H1 (cell line): ENCODE results near the gene GAPDHS. TPM values are rescaled to one million over a fixed set of nuclear protein-coding genes. Genes with fewer than 3 reads are reported as not detected.
A peak's percentile ranks its signal among the peaks of the same experiment; 100 is the strongest.

Experiments used
- CTCF ChIA-PET: fragments of 300-600 bp; sonication (Branson Sonifier 250); formaldehyde crosslinking; loops from one replicate; lab custom pipeline; 2021; ENCODE audit not compliant: partially characterized antibody; lab: Charles Lee
- POLR2A ChIA-PET: fragments of 300-600 bp; sonication (Branson Sonifier 250); formaldehyde crosslinking; loops from one replicate; lab custom pipeline; 2021; ENCODE audit warnings: inconsistent platforms; ENCODE audit not compliant: partially characterized antibody; lab: Charles Lee
- DNase-seq, 2 experiments: peaks; one replicate each; pipeline versions ENCODE4 v3.0.0 to v3.0.0-alpha.2; 2010 to 2022; ENCODE audit warnings: low spot score in 2 of 2, low read depth in 1 of 2, mixed read lengths in 1 of 2
- FAIRE-seq: peaks from 2 replicates; lab custom pipeline; 2011; peaks lifted over from hg19 to GRCh38; lab: Jason Lieb, UNC
- H2AFZ ChIP-seq: 2 replicates; pipeline ENCODE4 v1.8.1; 2012; ENCODE audit warnings: low read length, inconsistent platforms
- H2AK5ac ChIP-seq: 2 replicates; pipeline ENCODE4 v1.6.1; 2013; ENCODE audit warnings: low read depth, low read length
- H2BK120ac ChIP-seq: replicated peaks from 2 replicates; pipeline ENCODE3; 2013; ENCODE audit warnings: low read depth, low read length, inconsistent platforms
- H2BK12ac ChIP-seq: 2 replicates; pipeline ENCODE4 v1.6.1; 2013; ENCODE audit warnings: low read depth, low read length
- H2BK15ac ChIP-seq: 2 replicates; pipeline ENCODE4 v1.6.1; 2013; ENCODE audit warnings: low read length
- H2BK20ac ChIP-seq: 2 replicates; pipeline ENCODE4 v1.6.1; 2013; ENCODE audit warnings: low read length
- H2BK5ac ChIP-seq: 2 replicates; pipeline ENCODE4 v1.6.1; 2013; ENCODE audit warnings: low read depth, low read length
- H3K14ac ChIP-seq: 2 replicates; pipeline ENCODE4 v1.6.1; 2013; ENCODE audit warnings: inconsistent platforms; ENCODE audit not compliant: insufficient read length
- H3K18ac ChIP-seq: 2 replicates; pipeline ENCODE4 v1.6.1; 2013; ENCODE audit warnings: low read length; ENCODE audit errors: extremely low read depth
- H3K23ac ChIP-seq: 2 replicates; pipeline ENCODE4 v1.6.1; 2013; ENCODE audit warnings: inconsistent platforms; ENCODE audit not compliant: insufficient read length
- H3K23me2 ChIP-seq: 2 replicates; pipeline ENCODE4 v1.6.1; 2013; ENCODE audit warnings: low read depth, low read length
- H3K27ac ChIP-seq: 2 replicates; pipeline ENCODE4 v1.6.1; 2011; ENCODE audit warnings: low read depth, low read length, inconsistent platforms
- H3K27me3 ChIP-seq, 4 experiments: replicated peaks in 1 of 4; 1 replicate in 1 of 4; 2 replicates in 3 of 4; pipeline versions ENCODE4 v1.6.1 to v1.8.1; 2011 to 2013; ENCODE audit warnings: low read length in 3 of 4, mild to moderate bottlenecking in 3 of 4, inconsistent platforms in 2 of 4, mixed read lengths in 2 of 4, moderate library complexity in 1 of 4; ENCODE audit not compliant: control insufficient read depth in 3 of 4, insufficient read depth in 3 of 4; ENCODE audit errors: extremely low read depth in 1 of 4
- H3K36me3 ChIP-seq, 4 experiments: 2 replicates each; pipeline versions ENCODE4 v1.6.1 to v1.8.1; 2011 to 2013; ENCODE audit warnings: mild to moderate bottlenecking in 4 of 4, low read length in 3 of 4, moderate library complexity in 2 of 4, control low read depth in 1 of 4, inconsistent platforms in 1 of 4; ENCODE audit not compliant: insufficient read depth in 4 of 4, control insufficient read depth in 2 of 4
- H3K4ac ChIP-seq: replicated peaks from 2 replicates; pipeline ENCODE3; 2013; ENCODE audit warnings: low read length, low read depth, mixed read lengths, inconsistent platforms; ENCODE audit not compliant: insufficient read length
- H3K4me1 ChIP-seq, 4 experiments: replicated peaks in 1 of 4; 1 replicate in 1 of 4; 2 replicates in 3 of 4; pipeline versions ENCODE4 v1.6.1 to v1.8.1; 2011 to 2013; ENCODE audit warnings: low read length in 3 of 4, inconsistent platforms in 2 of 4, mixed read lengths in 1 of 4; ENCODE audit not compliant: insufficient read depth in 4 of 4, control insufficient read depth in 3 of 4
- H3K4me2 ChIP-seq, 2 experiments: 2 replicates each; pipeline versions ENCODE4 v1.6.1 to v1.8.1; 2011 to 2013; ENCODE audit warnings: low read depth in 2 of 2, low read length in 2 of 2, control low read depth in 1 of 2, inconsistent platforms in 1 of 2, mild to moderate bottlenecking in 1 of 2; ENCODE audit not compliant: insufficient read depth in 1 of 2
- H3K4me3 ChIP-seq, 4 experiments: fragments of 200-600, 300-600 bp in 1 of 4; sonication (generic), shearing (Covaris generic), sonication (Bioruptor Twin) in 1 of 4; 2 replicates each; pipeline versions ENCODE4 v1.5.1 to v1.8.1; 2011 to 2016; ENCODE audit warnings: low read length in 4 of 4, low read depth in 3 of 4, control low read depth in 2 of 4, inconsistent platforms in 2 of 4, mild to moderate bottlenecking in 2 of 4, mixed read lengths in 1 of 4, moderate library complexity in 1 of 4; ENCODE audit not compliant: insufficient read depth in 2 of 4; ENCODE audit errors: extremely low read depth in 1 of 4
- H3K56ac ChIP-seq: replicated peaks from 2 replicates; pipeline ENCODE3; 2013; ENCODE audit warnings: low read depth, mild to moderate bottlenecking, mixed read lengths, low read length, inconsistent platforms; ENCODE audit not compliant: insufficient read length
- H3K79me1 ChIP-seq: 2 replicates; pipeline ENCODE4 v1.6.1; 2013; ENCODE audit warnings: low read depth, low read length, control low read depth
- H3K79me2 ChIP-seq, 2 experiments: 2 replicates each; pipeline versions ENCODE4 v1.6.1 to v1.8.1; 2012 to 2013; ENCODE audit warnings: low read length in 2 of 2, mild to moderate bottlenecking in 2 of 2, inconsistent platforms in 1 of 2; ENCODE audit not compliant: insufficient read depth in 2 of 2, control insufficient read depth in 1 of 2
- H3K9ac ChIP-seq, 4 experiments: replicated peaks in 1 of 4; 1 replicate in 1 of 4; 2 replicates in 3 of 4; pipeline versions ENCODE4 v1.6.1 to v1.8.1; 2011 to 2013; ENCODE audit warnings: low read depth in 3 of 4, low read length in 3 of 4, control low read depth in 2 of 4, mild to moderate bottlenecking in 2 of 4, moderate library complexity in 2 of 4, inconsistent platforms in 1 of 4; ENCODE audit errors: extremely low read depth in 1 of 4
- H3K9me3 ChIP-seq, 2 experiments: 2 replicates each; pipeline versions ENCODE4 v1.6.1 to v1.8.1; 2012 to 2013; ENCODE audit warnings: mild to moderate bottlenecking in 2 of 2, moderate library complexity in 2 of 2, control low read depth in 1 of 2, inconsistent platforms in 1 of 2, low read depth in 1 of 2, low read length in 1 of 2, mixed read lengths in 1 of 2; ENCODE audit not compliant: insufficient read depth in 2 of 2
- H4K20me1 ChIP-seq, 2 experiments: replicated peaks in 1 of 2; 2 replicates each; pipeline versions ENCODE3 to v1.8.1; 2011 to 2013; ENCODE audit warnings: inconsistent platforms in 2 of 2, low read length in 2 of 2, mild to moderate bottlenecking in 1 of 2; ENCODE audit not compliant: insufficient read depth in 2 of 2, control insufficient read depth in 1 of 2
- H4K5ac ChIP-seq: 2 replicates; pipeline ENCODE4 v1.6.1; 2013; ENCODE audit warnings: low read length, low read depth, mixed read lengths, inconsistent platforms; ENCODE audit not compliant: insufficient read length
- H4K8ac ChIP-seq: 2 replicates; pipeline ENCODE4 v1.8.0; 2013; ENCODE audit warnings: mild to moderate bottlenecking, moderate library complexity, low read length, inconsistent platforms; ENCODE audit not compliant: insufficient read depth; ENCODE audit errors: extremely low read depth
- H4K91ac ChIP-seq: replicated peaks from 2 replicates; pipeline ENCODE3; 2013; ENCODE audit warnings: low read length, mixed read lengths, inconsistent platforms; ENCODE audit not compliant: insufficient read length
- CEBPB ChIP-seq: IDR thresholded peaks from 2 replicates; pipeline ENCODE4 v1.6.1; 2012; ENCODE audit warnings: low read depth, low read length
- FOSL1 ChIP-seq: IDR thresholded peaks from 2 replicates; pipeline ENCODE4 v1.6.1; 2011; ENCODE audit warnings: mild to moderate bottlenecking, low read depth, low read length, moderate library complexity; ENCODE audit not compliant: insufficient read depth
- TAF1 ChIP-seq: IDR thresholded peaks from 2 replicates; pipeline ENCODE4 v1.6.1; 2011; ENCODE audit warnings: mild to moderate bottlenecking, low read depth, low read length
- WGBS, 2 experiments: shearing (Covaris generic) in 1 of 2; methylation state at CpG; one replicate each; pipeline versions ENCODE4 v1.1.6 to v1.1.7; 2013 to 2015; ENCODE audit warnings: low lambda C conversion rate in 2 of 2, mixed read lengths in 2 of 2, inconsistent platforms in 1 of 2, low coverage in 1 of 2, missing lambda C conversion rate in 1 of 2; ENCODE audit not compliant: insufficient replicate concordance in 2 of 2, insufficient coverage in 1 of 2, insufficient read length in 1 of 2; ENCODE audit errors: extremely low coverage in 1 of 2, missing lambda C conversion rate in 1 of 2; 5-methylcytosine and 5-hydroxymethylcytosine counted together
- polyA plus RNA-seq, 7 experiments: library from polyadenylated mRNA; depleted of rRNA in 3 of 7; stranded (reverse) in 5 of 7; unstranded in 2 of 7; fragments of >200 nt in 5 of 7; fragments of 200-250 nt in 2 of 7; gene quantifications; 1 replicate in 5 of 7; 2 replicates in 1 of 7; 4 replicates in 1 of 7; pipeline versions ENCODE4 v1.2.1 to v1.2.3, GENCODE V29; 2011 to 2013; ENCODE audit warnings: missing spikeins in 2 of 7, mixed read lengths in 2 of 7
- total RNA-seq: library from RNA; stranded (reverse); fragmentation: NEBNext Ultra II Directional; extraction: Animal tissue kit (Norgen Biotek cat#: 25700); gene quantifications from 2 replicates; pipeline ENCODE4 v1.2.1, GENCODE V29; 2021

GAPDHS gene
- total and polyA plus RNA-seq, 2 of the 8 experiments (the other 6 are each of a cell fraction or from before 2014, with no cell fraction given), result 0.26 TPM; not detected in 1

GRCh38 chr19:35566738-35567137 lies 33.5 kb downstream of the GAPDHS start:
- H3K14ac ChIP-seq, result no peak overlapping the region
- no peaks in the 10 kb centered on the region; a peak in 2 of 7 replicates for H3K27me3 ChIP-seq
- H2BK5ac ChIP-seq, result no peak overlapping the region
- no peak overlapping the region for H2BK120ac ChIP-seq
- H3K36me3 ChIP-seq, result no peaks in the 10 kb centered on the region
- H3K56ac ChIP-seq, result no peak overlapping the region
- no peak overlapping the region for H2AFZ ChIP-seq
- H3K4me3 ChIP-seq, result no peak overlapping the region
- TF ChIP-seq TAF1 (no peak), CEBPB (peak; percentile 70), FOSL1 (no peak)
- H2BK20ac ChIP-seq, result no peak overlapping the region
- no peaks in the 10 kb centered on the region for H4K20me1 ChIP-seq
- POLR2A ChIA-PET, result no interaction called here
- H3K18ac ChIP-seq, result no peak overlapping the region
- H3K4me2 ChIP-seq, result no peak overlapping the region
- no peak overlapping the region for H4K8ac ChIP-seq
- no peak overlapping the region for H3K23ac ChIP-seq
- no peak overlapping the region for H2BK15ac ChIP-seq
- DNase-seq (no peak), FAIRE-seq (no peak)
- CTCF ChIA-PET, result interaction anchor here (0.9 to 1.2 kb wide), 3 partner anchors 11 to 15 kb away, joined by 3 read pairs; no protein-coding TSS in a partner anchor
- H2BK12ac ChIP-seq, result no peak overlapping the region
- H3K9me3 ChIP-seq, result no peaks in the 10 kb centered on the region
- WGBS, 2 experiments, result 86% methylated on average over 7 of the region's 7 CpGs; no CpG with 5 or more reads in 1 of the 2 experiments
- H4K5ac ChIP-seq, result no peak overlapping the region
- no peaks in the 10 kb centered on the region for H3K23me2 ChIP-seq
- no peaks in the 10 kb centered on the region for H3K79me2 ChIP-seq
- H3K4ac ChIP-seq, result no peak overlapping the region
- H3K27ac ChIP-seq, result no peak overlapping the region
- H4K91ac ChIP-seq, result no peak overlapping the region
- H3K9ac ChIP-seq, result no peak overlapping the region
- H2AK5ac ChIP-seq, result no peak overlapping the region
- H3K79me1 ChIP-seq, result no peaks in the 10 kb centered on the region
- H3K4me1 ChIP-seq, result peaks cover 0 to 4% (median 0%) of the 10 kb centered on the region in 4 experiments; a peak in 1 of 7 replicates
